8988T (cell line): ENCODE measurements around the gene FBLIM1.

Experiments used
- DNase-seq: peaks from one replicate; pipeline ENCODE4 v3.0.0; 2011

The FBLIM1 gene

DNA sequence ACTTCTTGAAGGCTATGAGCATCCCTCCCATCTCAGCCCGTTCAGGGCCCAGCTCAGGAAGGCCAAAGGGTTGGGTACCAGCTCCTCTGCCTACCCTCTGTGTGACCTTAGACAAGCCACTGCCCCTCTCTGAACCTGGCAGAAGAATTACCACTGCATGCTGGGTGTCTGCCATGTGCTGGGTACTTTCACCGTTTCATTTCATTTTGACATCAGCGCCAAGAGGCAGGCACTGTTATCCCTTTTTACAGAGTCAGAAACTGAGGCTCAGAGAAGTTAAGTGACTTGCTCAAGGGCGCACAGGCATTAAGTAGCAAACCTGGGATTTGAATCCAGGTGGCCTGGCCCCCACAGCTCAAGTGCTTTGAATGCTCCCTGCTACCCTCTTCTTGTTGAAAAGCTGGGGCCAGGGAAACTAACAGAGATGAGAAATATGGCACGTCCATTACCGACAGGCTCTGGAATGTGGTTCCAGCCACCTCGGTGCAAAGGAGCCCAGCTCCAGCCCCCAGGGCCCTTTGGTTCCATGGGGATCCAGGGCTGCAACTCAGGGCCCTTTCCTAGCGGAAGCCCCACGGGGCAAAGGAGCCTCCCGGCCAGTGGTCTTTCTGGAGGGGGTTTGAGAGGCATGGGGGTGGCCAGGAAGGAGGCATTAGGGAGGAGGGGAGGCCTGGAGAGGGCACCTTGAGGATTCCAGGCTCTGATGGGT, 9.8 kb upstream of the FBLIM1 start:
- no peak for DNase-seq

DNA sequence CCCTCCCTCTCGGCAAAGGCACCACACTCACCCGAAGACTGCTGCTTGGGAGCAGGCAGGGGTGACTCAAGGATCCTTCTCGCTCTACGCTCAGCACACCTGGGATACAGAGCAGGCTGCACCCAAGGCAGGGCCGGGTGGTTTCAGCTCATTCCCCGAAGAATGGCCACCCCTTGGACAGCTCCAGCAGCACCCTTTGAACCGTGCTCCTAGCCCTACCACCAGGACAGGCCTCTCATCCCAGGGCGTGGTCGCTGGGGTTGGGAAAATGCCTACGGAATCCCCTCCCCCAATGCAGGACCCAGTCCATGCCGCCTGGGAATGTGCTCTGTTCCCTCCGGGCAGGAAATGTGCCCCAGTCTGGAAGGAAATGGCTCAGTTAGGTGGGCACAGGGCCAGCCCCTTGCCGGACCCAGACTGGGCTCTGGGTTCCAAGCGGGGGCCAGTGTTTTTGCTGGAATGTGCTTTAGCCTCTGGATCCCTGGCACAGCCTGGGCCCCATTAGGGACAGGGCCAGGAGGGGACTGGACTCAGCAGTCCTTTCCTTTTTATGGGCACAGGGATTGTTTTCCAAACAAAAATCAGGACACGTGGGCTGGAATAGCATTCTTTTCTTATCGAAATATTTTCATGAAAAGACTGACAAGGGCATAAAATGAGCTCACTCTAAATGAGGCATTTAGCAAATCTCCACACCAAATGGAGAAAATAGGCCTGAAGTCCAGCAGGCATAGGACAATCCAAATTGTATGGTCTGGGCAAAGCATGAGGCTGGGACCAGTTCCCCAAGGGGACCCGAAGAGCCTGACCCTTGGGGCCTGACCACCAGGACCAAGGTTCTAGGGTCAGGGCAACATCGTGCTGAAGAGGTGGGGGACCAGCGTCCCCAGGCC, 8.9 kb upstream of the FBLIM1 start:
- DNase-seq = no peak

DNA sequence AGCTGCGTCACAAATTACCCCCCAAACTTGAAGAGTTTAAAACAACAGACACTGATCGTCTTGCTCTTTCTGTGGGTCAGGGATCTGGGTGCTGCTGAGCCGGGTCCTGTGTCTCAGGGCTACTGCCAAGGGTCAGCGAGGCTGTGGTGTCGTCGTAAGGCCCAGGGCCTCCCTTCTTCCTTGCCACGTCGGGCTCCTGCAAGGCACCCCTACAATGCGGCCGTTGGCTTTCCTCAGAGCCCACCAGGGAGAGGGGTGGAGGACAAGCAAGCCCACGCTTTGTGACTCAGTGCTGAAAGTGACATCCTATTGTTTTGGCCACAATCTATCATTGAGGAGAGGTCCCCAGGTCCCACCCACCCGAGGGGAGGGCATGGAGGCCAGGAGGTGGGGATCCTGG, 7.7 kb upstream of the FBLIM1 start:
- DNase-seq = no peak

DNA sequence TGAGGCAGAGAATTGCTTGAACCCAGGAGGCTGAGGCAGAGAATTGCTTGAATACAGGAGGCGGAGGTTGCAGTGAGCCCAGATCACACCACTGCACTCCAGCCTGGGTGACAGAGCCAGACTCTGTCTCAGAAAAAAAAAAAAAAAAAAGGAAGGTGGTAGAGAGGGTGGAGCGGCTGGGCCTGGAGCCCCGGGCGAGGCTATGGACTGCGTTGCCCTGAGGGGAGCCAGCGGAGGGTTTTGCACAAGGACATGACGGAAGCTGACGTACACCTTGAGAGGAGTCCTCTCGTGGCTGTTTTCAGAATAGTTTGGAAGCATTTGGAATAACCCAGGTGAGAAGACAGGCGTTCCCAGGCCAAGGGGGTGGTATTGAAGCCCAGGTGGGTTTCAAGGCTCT, 6.9 kb upstream of the FBLIM1 start:
- DNase-seq = no peak

DNA sequence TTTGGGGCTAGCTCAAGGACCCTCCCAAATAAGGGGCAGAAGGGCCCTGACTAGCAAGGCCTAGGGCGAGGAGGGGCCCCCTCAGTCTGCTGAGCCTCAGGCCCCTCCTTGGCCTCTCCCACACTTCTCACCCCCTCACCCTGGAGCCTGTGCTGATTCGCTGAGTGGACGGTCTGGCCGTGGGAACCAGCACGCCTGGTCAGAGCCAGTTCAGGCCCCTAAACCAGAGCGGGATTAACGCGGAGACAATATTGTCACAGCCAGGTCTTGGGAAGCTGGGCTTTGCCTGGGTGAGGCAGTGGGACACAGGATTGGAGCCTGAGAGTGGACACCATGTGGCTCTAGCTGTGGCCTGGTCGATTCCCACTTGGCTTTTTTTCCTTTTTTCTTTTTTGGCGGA, 4.8 kb upstream of the FBLIM1 start:
- no peak for DNase-seq

DNA sequence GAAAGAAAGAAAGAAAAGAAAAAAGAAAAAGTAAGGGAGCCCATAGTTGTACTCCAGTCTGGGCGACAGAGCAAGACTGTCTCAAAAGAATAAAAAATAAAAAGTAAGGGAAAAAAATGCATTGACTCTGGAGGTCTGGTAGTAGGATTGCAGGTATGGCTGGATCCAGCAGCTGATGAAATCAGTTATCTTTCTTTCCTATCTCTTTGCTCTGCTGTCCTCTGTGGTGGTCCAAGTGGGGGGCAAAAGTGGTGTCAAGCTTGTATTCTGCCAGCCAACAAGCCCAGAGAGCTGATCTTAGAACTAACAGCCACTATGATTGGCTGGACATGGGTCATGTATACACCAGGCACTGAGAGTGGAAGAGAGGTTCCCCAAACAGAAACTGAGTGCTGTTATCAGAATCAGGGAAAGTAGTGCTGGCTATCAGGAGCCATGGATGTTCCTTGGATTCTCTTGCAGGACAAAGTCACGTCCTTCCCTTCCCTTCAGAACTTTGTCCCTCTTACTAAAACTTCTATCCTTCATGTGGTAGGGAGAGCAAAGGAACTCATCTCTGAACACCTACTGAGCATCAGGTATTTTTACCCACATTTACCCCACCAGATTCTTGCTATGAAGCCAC, 3.5 kb upstream of the FBLIM1 start:
- no peak for DNase-seq

DNA sequence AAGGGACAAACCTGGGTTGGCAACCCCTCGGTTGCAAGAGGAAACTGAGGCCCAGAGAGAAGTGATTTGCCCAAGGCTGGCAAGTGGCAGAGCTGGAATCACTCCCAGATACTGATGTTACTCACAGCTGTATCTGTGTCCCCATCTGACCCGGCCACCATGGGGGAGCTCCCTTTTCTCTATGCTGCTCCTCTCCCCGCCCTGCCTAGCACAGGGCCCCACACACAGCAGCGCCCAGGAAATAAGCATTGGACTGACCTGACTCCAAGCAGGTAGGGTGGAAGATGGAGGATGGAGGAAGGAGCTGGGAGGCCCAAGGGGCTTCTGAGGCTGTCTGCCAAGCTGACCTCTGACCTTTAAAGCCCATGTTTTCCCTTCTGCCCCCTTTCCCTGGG, 3.0 kb upstream of the FBLIM1 start:
- no peak for DNase-seq

DNA sequence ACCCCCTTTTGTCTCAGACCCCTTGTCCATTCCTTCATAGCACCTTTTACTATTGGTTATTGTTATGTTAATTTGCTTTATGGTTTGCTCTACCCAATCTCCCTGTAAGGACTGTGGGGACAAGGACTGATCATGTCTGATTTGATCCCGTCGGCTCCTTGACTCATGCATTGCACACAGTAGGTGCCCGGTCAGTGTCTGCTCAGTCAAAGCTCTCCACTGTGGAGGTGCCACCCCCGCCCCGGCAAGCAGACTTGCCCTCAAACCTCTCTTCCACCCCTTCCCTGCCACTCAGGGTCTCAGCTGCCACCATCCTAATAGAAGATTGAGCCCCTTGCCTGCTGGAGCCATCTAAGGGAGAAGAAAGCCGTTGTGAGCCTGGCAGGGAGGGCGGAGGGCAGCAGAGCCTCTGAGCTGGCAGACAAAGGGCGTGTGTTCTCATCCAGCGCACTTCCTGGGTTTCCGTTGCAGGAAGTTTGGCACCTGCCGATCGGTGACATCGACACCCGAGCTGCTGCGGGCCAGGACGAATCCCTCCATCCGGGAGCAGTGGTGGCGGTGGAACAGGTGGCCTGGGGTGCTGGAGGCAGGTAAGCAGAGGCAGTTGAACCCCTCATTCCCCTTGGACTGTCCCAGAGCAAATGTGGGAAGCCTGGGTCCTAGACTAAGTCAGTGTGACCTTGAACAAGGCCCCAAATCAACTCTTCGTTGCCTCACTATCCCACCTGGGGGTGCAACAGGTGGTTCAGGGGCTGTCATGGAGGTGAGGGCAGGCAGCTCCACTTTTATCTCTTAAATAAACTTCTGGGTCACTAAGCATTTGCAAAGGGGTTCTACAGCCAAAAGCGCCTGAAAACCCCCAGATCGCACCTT, 2.2 kb upstream of the FBLIM1 start:
- DNase-seq = no peak

DNA sequence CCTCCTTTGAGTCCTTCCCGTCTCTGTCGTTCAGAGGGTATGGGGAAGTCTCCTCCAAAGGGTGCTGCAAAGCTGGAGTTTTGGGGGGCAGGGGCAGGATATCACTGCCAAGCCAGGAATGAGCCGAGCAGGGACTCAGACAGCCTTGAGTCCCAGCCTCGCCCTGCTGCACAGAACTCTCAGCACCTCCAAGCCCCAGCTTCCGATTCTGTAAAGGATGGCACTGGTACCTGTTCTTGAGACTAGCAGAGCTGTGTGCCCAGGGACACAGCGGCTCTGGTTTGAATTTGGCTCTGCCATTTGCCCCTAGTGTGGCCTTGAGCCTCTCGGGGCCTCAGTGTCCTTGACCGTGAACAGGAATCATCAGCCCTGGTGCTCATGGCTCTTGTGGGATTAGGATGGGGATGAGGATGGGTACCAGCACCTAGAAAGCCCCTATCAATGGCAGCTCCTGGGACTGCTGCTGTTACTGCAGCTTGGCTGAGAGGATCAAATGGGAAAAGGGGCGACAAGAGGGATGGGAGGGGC, 1.5 kb upstream of the FBLIM1 start:
- DNase-seq = no peak

DNA sequence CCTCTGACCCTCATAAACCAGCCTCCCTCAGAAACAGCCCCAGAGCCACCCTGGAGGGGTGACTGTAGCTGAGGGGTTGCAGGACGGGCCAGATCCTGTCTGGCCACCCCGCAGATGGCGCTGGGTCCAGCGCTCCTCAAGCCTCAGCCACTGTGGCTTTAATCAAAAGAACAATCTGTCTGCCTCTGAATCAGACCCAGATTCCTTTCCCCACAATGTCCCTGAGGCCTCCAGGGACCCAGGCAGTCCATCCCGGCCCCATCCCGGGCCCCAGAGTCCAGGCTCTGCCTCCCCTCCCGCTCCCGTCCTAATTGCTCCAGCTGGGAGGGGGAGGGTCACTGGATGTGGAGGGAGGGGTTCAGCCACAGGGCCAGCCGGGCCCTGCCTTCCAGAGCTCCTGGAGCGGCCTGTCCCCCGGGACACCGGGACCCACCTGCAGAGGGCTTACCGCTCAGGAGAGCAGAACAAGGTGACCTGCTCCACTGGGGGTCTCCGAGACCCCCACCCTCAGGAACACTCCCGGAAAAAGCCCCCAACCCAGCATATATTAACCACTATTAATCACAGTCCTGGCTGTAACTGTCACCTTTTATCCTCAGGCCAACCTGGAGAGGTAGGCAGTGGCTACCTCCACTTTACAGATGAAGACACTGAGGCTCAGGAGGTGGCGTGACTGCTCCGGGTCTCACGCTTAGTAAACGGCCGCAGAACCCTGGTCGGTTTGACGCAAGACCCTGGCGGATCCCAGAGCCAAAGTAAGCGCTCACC, 836 bp upstream of the FBLIM1 start:
- DNase-seq = no peak

DNA sequence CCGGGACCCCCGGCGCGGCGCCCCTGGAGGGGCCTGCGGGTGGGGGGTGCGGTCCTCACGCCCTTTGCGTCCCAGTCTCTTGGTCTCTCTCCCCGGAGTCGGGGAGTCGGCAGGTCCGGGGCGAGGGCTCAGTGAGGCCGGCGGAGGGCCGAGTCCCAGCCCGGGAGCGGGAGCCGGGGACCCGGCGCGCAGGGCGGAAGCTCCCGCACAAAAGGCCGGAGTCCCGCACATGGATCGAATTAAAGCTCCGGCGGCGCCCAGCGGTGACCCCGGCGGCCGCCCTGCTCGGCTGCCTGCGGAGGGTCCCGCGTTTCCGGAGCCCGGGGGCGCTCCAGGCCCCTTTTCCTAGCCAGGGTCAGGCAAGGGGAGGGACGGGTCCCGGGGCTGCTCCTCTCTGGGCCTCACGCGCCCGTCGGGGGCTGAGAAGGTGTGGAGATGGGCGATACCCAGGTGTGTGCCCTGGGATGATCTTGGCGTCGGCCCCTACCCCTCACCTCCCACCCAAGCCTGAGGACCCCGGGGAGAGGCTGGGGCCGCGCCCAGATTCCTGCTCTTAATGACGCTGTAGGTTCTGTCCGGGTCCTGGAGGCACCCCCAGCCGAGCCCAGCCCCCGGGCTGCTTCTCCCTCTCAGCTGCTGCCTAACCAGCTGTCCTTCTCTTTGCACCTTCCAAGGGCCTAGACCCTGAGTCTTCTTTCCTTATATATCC, 512 bp downstream of the FBLIM1 start:
- DNase-seq = no peak

DNA sequence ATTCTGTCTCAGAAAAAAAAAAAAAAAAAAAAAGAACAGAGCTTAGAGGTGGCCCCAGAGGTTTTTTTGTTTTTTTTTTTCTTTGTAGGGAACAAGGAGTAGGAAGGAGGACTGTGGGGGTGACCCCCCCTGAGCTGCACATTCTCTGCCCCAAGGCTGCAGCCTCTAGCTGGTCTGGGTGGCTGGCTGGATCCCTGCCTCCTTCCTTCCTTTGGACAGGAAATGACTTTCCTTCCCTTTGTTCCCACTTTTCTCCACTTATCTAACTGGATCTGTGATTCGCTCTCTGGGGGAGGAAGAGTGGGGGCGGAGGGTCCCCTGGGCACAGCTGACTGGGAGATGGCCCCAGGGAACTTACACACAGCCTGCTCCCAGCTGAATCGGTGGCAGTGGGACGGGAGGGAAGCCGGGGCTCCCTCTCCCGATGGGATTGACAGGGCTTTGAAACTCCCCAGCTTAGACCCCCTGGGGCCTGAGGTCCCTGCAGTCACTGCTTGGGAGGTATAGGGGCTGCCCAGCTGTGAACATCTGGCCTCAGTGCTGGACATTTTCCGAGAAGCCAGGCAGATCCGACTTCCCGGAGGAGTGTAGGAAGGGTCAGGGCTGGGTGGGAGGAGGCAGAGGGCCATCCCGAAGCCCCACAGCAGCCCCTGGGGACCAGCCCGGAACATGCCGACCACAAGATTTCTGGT, 2.1 kb downstream of the FBLIM1 start:
- DNase-seq = peak; percentile 76

DNA sequence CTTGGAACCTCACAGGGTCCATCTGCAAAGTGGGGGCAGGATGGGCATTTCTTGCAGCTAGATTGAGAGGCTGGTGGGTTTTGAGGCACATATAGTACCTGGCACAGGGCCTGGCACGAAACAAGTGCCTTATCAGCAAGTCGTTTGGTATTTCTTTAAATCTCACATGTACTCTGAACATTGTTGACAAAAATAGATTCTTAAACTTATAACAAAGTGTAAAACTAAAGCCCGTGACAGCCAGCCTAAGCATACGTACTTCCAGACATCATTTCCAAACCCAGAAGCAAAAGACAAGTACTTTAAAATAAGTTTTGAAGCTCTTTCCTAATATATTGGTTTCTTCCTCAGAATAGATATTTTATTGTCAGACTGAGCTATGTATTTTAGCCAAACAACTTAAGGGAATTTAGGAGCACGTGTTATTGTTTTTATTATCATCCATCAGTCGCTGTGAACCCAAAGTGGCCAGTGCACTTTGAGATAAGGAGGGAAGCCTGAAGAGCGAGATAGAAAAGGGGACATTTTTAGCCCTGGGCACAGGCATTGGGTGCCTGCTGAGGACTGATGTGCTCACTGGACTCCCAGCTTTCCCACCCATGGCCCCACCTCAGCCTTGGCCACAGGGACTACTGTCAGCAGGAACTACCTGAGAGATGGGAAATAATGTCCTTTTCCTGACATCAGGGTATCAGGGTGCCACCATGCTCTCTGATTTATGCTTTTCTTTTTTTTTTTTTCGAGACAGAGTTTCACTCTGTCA, 3.0 kb downstream of the FBLIM1 start:
- DNase-seq = no peak

DNA sequence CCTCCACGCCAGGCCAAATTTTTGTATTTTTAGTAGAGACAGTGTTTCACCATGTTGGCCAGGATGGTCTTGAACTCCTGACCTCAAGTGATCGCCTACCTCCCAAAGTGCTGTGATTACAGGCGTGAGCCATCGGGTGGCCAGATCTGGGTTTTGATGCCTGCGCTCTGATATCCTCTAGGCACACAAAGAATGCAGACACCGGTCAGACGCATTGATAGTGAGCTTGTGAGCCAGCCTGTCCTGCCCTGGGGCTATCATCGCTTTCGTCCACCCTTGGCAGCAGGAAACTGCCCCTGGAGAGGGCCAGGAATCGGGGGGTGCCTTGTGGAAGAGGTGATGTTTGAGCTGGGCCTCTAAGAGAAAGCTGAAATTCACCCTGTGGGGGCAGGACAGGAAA, 4.0 kb downstream of the FBLIM1 start:
- DNase-seq = no peak

DNA sequence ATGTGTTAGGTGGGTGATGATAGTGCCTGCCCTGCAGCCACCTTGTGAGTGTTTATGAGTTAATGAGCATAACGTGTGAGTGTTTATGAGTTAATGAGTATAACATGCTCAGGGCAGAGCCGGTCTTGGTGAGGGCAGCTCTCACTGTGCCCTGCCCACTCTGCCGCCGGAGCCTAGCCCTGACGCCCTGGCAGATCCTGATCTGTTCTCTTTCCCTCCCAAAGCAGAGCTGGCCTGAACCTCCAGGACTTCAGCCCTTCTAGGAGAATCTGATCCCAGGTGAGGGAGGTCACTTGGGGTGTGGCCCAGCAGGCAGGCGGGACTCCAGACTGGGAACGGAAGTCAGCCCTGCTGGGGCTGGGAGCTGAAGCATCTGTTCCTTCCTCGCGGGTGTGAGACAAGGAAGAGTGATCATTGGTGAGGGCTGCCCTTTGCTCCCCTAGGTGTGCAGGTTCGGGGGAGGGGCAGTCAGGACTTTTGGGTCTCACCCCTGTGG, 5.7 kb downstream of the FBLIM1 start:
- DNase-seq = no peak

DNA sequence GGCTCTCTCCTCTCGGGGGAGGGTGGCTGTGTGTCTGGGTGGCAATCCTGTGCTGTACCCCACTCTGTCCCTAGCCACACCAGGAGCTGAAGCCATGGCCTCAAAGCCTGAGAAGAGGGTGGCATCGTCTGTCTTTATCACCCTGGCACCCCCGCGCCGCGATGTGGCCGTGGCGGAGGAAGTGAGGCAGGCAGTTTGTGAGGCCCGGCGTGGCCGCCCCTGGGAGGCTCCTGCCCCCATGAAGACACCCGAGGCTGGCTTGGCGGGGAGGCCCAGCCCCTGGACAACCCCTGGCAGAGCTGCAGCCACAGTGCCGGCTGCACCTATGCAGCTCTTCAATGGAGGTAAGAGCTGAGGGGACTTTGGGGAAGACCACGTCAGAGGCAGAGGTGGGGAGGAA, 6.3 kb downstream of the FBLIM1 start:
- DNase-seq = no peak

DNA sequence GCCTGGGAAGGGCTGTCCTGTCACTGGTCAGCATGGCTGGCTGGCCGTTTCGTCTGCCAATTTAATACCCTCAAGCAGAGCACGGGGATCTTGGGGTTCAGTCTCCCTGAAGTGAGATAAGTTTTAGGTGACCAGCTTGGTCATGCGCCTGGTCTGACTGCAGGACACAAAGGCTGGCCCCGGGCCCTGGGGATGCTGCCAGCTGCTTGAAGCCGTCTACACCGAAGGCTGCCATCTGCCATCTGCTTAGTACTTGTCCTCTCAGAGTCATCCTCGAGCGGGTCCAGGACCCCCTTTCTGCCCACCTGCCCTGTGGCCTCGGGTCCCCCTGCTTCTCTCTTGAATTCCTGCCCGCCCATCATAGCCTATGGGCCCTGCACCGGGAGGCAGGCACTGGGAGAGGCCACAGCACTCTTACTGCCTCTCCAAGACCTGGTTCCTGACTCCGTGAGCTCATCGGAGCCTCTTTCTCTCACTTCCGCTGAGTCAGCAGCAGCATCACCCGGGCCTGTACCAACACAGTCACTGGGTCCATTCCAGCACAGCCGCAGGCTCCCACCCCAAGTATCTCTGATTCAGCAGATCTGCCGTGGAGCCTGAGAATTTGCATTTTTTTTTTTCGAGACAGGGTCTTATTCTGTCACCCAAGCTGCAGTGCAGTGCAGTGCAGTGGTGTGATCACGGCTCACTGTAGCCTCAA, 7.0 kb downstream of the FBLIM1 start:
- DNase-seq = no peak

DNA sequence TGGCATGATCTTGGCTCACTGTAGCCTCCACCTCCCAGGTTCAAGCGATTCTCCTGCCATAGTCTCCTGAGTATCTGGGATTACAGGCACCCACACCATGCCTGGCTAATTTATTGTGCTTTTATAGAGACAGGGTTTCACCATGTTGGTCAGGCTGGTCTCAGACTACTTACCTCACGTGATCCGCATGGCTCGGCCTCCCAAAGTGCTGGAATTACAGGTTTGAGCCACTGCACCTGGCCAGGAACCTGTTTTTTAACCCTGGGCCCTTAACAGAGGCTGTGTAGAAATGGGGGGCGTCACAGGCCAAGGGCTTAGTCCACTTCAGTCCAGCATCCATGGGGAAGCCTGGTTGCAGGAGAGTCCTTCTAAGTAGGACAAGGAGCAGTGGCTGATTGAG, 9.3 kb downstream of the FBLIM1 start:
- no peak for DNase-seq

DNA sequence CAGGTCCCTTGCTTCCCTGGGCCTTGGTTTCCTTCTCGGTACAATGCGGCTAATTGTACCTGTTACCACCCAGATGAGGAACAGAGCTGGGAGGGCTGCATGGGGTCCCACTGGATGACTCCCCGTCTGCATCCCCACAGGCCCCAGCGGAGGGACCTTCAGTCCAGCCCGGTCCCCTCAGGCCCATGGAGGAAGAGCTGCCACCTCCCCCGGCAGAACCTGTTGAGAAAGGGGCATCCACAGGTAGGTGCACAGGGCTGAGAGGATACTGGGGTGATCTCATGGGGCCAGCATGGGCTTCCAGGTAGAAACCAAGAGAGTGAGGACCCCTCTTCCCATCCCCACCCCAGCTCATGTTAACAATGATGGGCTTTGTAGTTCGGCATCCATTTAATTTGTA, 9.8 kb downstream of the FBLIM1 start:
- DNase-seq = no peak
